ENCODE data around the gene FN3KRP. TPM values are rescaled to one million over a fixed set of nuclear protein-coding genes. Genes with fewer than 3 reads are reported as not detected.

Gene FN3KRP
- total and polyA plus RNA-seq, 2 of the 13 experiments (the other 11 are each of a cell fraction or from before 2014, with no cell fraction given), result 22.4 to 28.2 TPM

DNA sequence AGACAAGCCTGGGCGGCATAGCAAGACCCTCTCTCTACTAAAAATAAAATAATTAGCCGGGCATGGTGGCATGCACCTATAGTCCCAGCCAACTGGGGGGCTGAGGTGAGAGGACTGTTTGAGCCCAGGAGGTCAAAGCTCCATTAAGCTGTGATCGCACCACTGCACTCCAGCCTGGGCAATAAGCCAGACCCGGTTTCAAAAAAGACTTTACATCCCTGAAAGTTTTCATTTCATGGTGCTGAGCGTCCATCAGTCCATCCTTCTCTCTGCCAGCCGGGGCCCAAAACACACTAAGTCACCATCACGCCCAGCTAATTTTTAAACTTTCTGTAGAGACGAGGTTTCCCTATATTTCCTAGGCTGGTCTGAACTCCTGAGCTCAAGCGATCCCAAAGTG is 28.6 kb upstream of the FN3KRP start:
- ChIA-PET CTCF (ENCODE audit: low intra/inter-chr PET ratio, low total read pairs) (no interaction called here), POLR2A (interaction anchor here (0.6 to 1.3 kb wide), 2 partner anchors 29 to 51 kb away, joined by 3 to 6 read pairs; partner anchors contain the start of gene FN3KRP)
- Histone ChIP-seq H3K79me2 (ENCODE audit: insufficient read depth, low read length) (no peaks in the 10 kb centered on the region), H2AFZ (ENCODE audit: low read length) (no peak overlapping the region), H3K27ac (ENCODE audit: extremely low read length, insufficient read depth, low read length) (no peak overlapping the region), H3K9ac (ENCODE audit: insufficient read depth, low read depth, low read length) (no peak overlapping the region), H3K4me2 (ENCODE audit: low read depth, low read length) (no peak overlapping the region), H4K20me1 (ENCODE audit: insufficient read depth, low read length) (no peaks in the 10 kb centered on the region), H3K9me3 (ENCODE audit: low read length) (no peaks in the 10 kb centered on the region), H3K4me1 (ENCODE audit: insufficient read depth, low read length) (peaks cover 26% of the 10 kb centered on the region), H3K4me3 (replicated peaks in 1 of 3; ENCODE audit: insufficient read depth in 1 of 3, low read depth in 2 of 3, low read length in 3 of 3) (no peak overlapping the region), H3K27me3 (ENCODE audit: control insufficient read depth in 1 of 2, insufficient read depth in 2 of 2, low read length in 2 of 2) (no peaks in the 10 kb centered on the region), H3K36me3 (replicated peaks in 1 of 2; ENCODE audit: control insufficient read depth in 1 of 2, insufficient read depth in 2 of 2, low read length in 2 of 2) (no peaks in the 10 kb centered on the region)
- no TSS peak for BruUV-seq (replicated peaks)
- TF ChIP-seq SSRP1 (CRISPR knock-in tag; IDR thresholded peaks at IDR 0.05) (no peak), HMG20A (CRISPR knock-in tag; IDR thresholded peaks at IDR 0.05; ENCODE audit: borderline replicate concordance) (no peak), ZNF782 (CRISPR knock-in tag; IDR thresholded peaks at IDR 0.05; ENCODE audit: borderline replicate concordance) (no peak), SNAI1 (CRISPR knock-in tag; IDR thresholded peaks at IDR 0.05; ENCODE audit: borderline replicate concordance) (no peak), PHF5A (CRISPR knock-in tag; IDR thresholded peaks at IDR 0.05; ENCODE audit: low read depth, unreplicated experiment) (no peak), SIX4 (CRISPR knock-in tag; IDR thresholded peaks at IDR 0.05) (no peak), ZNF343 (CRISPR knock-in tag; IDR thresholded peaks at IDR 0.05) (no peak), YY1 (IDR thresholded peaks at IDR 0.05; ENCODE audit: insufficient read depth, insufficient replicate concordance, low read depth, low read length) (no peak), RFXAP (CRISPR knock-in tag; IDR thresholded peaks at IDR 0.05; ENCODE audit: borderline replicate concordance) (no peak), ZNF839 (CRISPR knock-in tag; IDR thresholded peaks at IDR 0.05; ENCODE audit: borderline replicate concordance) (no peak), RBFOX2 (IDR thresholded peaks at IDR 0.05; ENCODE audit: low read depth, low read length) (no peak), NR2F2 (IDR thresholded peaks at IDR 0.05; ENCODE audit: borderline replicate concordance, low read depth) (no peak), ZMYM2 (CRISPR knock-in tag; IDR thresholded peaks at IDR 0.05) (no peak), POLR2AphosphoS2 (IDR thresholded peaks at IDR 0.05; ENCODE audit: low read depth, low read length) (no peak), HDAC1 (CRISPR knock-in tag; IDR thresholded peaks at IDR 0.05) (no peak), FOXJ3 (CRISPR knock-in tag; IDR thresholded peaks at IDR 0.05; ENCODE audit: borderline replicate concordance) (no peak), ETV5 (CRISPR knock-in tag; IDR thresholded peaks at IDR 0.05; ENCODE audit: borderline replicate concordance) (no peak)
- TF ChIP-seq, protein P1, sequence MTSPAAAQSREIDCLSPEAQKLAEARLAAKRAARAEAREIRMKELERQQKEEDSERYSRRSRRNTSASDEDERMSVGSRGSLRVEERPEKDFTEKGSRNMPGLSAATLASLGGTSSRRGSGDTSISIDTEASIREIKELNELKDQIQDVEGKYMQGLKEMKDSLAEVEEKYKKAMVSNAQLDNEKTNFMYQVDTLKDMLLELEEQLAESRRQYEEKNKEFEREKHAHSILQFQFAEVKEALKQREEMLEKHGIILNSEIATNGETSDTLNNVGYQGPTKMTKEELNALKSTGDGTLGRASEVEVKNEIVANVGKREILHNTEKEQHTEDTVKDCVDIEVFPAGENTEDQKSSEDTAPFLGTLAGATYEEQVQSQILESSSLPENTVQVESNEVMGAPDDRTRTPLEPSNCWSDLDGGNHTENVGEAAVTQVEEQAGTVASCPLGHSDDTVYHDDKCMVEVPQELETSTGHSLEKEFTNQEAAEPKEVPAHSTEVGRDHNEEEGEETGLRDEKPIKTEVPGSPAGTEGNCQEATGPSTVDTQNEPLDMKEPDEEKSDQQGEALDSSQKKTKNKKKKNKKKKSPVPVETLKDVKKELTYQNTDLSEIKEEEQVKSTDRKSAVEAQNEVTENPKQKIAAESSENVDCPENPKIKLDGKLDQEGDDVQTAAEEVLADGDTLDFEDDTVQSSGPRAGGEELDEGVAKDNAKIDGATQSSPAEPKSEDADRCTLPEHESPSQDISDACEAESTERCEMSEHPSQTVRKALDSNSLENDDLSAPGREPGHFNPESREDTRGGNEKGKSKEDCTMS (CRISPR knock-in tag; conservative IDR thresholded peaks at IDR 0.05), result no peak
- TF ChIP-seq, protein P2, sequence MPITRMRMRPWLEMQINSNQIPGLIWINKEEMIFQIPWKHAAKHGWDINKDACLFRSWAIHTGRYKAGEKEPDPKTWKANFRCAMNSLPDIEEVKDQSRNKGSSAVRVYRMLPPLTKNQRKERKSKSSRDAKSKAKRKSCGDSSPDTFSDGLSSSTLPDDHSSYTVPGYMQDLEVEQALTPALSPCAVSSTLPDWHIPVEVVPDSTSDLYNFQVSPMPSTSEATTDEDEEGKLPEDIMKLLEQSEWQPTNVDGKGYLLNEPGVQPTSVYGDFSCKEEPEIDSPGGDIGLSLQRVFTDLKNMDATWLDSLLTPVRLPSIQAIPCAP (CRISPR knock-in tag; IDR thresholded peaks at IDR 0.05; ENCODE audit: low read depth), result no peak
- DNase-seq (ENCODE audit: low spot score) (no peak), FAIRE-seq (no peak), ATAC-seq (no peak)
- intact Hi-C loops (cut with micrococcal nuclease; ENCODE audit: unreplicated experiment), result no loop called here
- WGBS (ENCODE audit: low lambda C conversion rate), result 91% methylated on average over 9 of the region's 9 CpGs
- in situ Hi-C loops (cut with HindIII; ENCODE audit: extremely low pct_ligation_motif_present, low pct_unique_long_range_greater_than_20kb), result no loop called here
